GM10248 (cell line): ENCODE results near the gene TBX2.

Experiments
- CTCF ChIA-PET: fragments of 300-600 bp; sonication (Branson Sonifier 250); formaldehyde crosslinking; extraction: SDS; loops from one replicate; lab custom pipeline; 2021; ENCODE audit warnings: antibody characterized with exemption; lab: Yijun Ruan, JAX
- POLR2A ChIA-PET: fragments of 350-650 bp; sonication (Branson Sonifier 250); formaldehyde crosslinking; extraction: SDS; loops from one replicate; lab custom pipeline; 2020; ENCODE audit warnings: antibody characterized with exemption; lab: Yijun Ruan, JAX
- DNase-seq: peaks from one replicate; pipeline ENCODE4 v3.0.0; 2012; ENCODE audit errors: extremely low spot score
- TF ChIP-seq, protein P1 (sequence below): IDR thresholded peaks from 2 replicates; pipeline ENCODE4 v1.5.1; 2012; ENCODE audit warnings: mild to moderate bottlenecking, low read depth; ENCODE audit errors: extremely low read depth, missing control alignments, control extremely low read depth

The TBX2 gene

DNA sequence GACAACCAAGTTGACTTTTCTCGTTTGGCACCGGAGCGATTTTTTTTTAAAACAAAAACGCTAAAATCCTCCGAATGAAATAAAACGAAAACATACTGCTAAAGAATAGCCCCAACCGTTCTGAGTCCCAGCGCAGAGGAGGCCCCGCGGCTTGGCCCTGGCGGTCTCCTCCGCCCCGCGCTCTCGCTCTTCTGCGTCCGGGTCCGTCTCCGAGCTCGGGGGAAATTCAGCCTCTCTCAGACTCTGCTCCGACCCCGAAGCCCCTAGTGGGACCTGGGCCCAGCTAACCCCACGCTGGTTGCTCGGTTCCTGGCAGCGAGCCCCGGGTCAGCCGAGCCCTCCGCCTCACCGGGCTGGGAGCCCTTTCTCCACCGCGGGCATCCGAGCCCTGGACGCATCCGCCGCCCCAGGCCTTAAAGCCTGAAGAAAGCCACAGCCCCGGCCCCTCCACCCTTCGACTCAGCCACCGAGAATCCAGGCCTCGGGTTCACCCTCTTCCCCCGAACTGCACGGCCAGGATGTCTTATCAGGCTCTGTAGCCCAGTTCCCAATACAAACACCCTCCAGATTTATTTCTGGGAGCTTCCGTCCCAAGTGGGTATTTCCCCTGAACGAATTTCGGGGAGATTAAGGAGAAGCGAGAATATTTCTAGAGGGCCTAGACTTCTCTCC is 1.2 kb downstream of the TBX2 start:
- DNase-seq = no peak
- ChIA-PET CTCF (interaction anchor here (1.0 to 1.4 kb wide), 3 partner anchors 10 to 430 kb away, joined by 3 to 4 read pairs (median 3); no protein-coding TSS in a partner anchor), POLR2A (no interaction called here)
- TF ChIP-seq, protein P1, sequence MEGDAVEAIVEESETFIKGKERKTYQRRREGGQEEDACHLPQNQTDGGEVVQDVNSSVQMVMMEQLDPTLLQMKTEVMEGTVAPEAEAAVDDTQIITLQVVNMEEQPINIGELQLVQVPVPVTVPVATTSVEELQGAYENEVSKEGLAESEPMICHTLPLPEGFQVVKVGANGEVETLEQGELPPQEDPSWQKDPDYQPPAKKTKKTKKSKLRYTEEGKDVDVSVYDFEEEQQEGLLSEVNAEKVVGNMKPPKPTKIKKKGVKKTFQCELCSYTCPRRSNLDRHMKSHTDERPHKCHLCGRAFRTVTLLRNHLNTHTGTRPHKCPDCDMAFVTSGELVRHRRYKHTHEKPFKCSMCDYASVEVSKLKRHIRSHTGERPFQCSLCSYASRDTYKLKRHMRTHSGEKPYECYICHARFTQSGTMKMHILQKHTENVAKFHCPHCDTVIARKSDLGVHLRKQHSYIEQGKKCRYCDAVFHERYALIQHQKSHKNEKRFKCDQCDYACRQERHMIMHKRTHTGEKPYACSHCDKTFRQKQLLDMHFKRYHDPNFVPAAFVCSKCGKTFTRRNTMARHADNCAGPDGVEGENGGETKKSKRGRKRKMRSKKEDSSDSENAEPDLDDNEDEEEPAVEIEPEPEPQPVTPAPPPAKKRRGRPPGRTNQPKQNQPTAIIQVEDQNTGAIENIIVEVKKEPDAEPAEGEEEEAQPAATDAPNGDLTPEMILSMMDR = no peak

DNA sequence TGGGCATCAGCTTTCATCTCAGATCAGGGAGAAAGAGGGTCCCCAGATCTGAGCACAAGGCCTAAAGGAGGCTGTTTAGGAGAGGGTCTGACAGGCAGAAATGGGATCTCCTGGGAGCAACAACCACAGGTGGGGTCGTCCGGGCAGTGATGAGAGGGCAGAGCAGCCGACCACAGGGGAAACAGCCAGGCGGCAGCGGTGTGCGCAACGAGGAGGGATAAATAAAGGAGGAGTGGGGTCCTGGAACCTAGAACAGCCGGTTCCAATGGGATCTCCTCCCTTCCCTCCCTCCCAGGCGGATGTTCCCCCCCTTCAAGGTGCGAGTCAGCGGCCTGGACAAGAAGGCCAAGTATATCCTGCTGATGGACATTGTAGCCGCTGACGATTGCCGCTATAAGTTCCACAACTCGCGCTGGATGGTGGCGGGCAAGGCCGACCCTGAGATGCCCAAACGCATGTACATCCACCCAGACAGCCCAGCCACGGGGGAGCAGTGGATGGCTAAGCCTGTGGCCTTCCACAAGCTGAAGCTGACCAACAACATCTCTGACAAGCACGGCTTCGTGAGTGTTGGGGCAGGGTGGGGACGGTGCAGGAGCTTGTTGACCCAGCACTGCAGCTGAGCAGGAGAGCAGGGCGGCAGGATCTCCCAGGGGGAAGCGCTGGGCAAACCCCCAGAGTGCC is 1.9 kb downstream of the TBX2 start:
- no peak for DNase-seq
- CTCF ChIA-PET = interaction anchor here (1.0 to 1.4 kb wide), 2 partner anchors 9 to 11 kb away, joined by 3 to 4 read pairs; no protein-coding TSS in a partner anchor
- POLR2A ChIA-PET = interaction anchor here (0.6 kb wide), 1 partner anchor 371 kb away, joined by 8 read pairs; no protein-coding TSS in a partner anchor
- TF ChIP-seq, protein P1 = no peak

DNA sequence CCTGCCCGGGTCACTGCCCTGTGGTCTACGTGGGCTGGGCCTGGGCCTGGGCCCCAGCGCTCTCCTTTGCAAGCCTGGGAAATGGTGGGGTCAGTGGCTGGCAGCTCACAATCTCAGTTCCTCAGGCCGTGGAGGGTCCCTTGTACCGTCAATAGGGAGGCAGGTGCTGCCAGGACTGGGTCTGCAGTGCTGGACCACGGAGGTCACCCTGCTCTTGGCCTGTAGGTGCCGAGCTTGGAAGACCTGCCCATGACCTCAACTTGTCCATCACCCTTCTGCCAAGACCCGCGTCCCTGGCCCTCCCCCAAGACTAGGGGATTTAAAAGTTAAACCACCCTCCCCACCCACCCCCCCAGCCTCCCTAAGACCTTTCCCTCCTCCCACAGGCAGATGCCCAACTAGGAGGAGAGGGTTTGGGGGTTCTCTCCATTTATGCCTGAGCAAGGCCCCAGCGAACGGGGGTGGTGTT is 2.5 kb downstream of the TBX2 start:
- TF ChIP-seq, protein P1 = no peak
- POLR2A ChIA-PET = interaction anchor here (0.6 kb wide), 1 partner anchor 370 kb away, joined by 8 read pairs; no protein-coding TSS in a partner anchor
- no peak for DNase-seq
- CTCF ChIA-PET = interaction anchor here (1.0 kb wide), 1 partner anchor 8 kb away, joined by 3 read pairs; no protein-coding TSS in a partner anchor

DNA sequence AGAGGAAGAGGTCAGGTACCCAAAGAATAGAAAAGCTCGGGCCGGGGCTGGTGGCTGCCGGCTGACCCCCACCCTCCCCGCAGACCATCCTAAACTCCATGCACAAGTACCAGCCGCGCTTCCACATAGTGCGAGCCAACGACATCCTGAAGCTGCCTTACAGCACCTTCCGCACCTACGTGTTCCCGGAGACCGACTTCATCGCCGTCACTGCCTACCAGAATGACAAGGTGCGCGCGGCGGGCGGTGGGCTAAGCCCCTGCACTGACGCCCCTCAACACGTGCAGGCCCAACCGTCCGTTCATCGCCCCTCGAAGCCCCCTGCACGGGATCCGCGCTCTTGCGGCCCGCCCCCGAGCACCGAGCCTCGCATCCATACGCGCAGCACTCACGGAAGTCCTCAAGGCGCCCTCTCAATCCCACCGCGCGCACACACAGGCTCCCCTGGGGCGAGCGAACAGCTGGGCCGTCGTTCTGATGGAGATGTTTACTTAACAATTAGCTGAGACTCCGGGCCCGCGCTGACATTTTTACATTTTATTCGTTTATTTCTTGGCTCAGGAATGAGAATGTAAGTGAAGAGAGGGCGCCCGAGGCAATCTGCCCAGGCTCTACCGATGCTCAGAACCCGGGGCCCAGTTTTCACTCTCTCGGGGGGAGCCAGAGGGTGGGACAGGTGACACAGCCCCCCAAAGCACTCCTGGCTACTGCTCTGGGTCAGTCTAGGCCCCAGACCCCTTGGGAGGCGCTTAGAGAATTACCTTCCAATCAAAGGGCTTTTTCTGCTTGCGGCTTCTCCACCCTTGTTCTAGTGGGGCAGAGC is 3.5 kb downstream of the TBX2 start:
- DNase-seq = no peak
- TF ChIP-seq, protein P1 = no peak
- CTCF ChIA-PET = interaction anchor here (0.9 kb wide), 1 partner anchor 9 kb away, joined by 3 read pairs; no protein-coding TSS in a partner anchor

DNA sequence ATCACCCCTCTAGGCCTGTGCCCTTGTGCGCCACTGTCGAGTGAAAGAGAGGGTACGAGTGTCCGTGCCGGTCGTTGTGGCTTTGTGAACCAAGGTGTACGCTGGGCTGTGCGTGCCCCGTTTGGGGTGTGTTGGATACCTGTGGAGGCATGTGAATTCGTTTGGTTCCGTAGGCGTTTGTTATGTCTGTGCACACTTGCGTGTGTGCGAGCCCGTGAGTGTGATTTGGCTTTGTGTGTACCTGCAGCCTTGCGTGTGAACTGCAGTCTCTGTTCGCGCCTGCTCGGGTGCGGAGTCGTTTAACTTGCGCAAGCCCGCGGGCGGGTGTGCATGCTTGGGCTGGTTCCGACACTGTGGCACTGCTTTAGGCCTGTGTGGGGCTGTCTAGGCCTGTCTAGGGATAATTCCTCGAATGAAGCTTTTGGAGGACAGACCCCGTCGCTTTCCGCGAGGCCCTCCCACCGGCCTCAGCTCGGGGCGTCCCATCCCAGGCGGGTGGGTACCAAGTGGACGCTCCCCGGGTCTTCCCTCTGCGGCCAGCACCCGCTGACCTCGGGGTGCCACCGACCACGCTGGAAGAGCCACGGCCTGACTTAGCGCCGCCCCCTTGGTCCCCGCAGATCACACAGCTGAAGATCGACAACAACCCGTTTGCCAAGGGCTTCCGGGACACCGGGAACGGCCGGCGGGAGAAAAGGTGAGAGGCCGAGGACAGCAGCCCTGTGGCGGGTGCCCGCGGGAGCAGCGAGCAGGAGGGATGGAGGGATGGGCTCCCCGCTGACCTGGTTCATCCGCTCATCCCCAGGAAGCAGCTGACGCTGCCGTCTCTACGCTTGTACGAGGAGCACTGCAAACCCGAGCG is 4.4 kb downstream of the TBX2 start:
- ChIA-PET CTCF (no interaction called here), POLR2A (no interaction called here)
- DNase-seq = no peak
- TF ChIP-seq, protein P1 = no peak

More for the DNA sequence above, 3.5 kb downstream of the TBX2 start:
- POLR2A ChIA-PET = no interaction called here
